HG02623 (cell line): ENCODE measurements around the gene DNASE1L1.

Source experiments
- ATAC-seq: cut with Tn5 transposase; IDR thresholded peaks from one replicate; pipeline ENCODE4 v1.9.1; 2021; ENCODE audit warnings: moderate library complexity; ENCODE audit not compliant: unreplicated experiment

The DNASE1L1 gene

GRCh38 chrX:154409222-154409871, at the start of gene DNASE1L1:
DNASE1L1 (minus strand) TSS chrX:154409254; CDS start chrX:154405568, 3,686 bp downstream.
- no peak for ATAC-seq

- ATAC-seq, result peak; percentile 40
Measured at GRCh38 chrX:154458116-154458953, 49.3 kb upstream of the DNASE1L1 start, which contains the start of gene PLXNA3. PLXNA3 (plus strand) TSS chrX:154458281; CDS start chrX:154460184, 1,903 bp downstream.

- peak; percentile 47 for ATAC-seq
Measured at GRCh38 chrX:154457491-154458115, 48.5 kb upstream of the DNASE1L1 start.

- ATAC-seq, result no peak
Measured at GRCh38 chrX:154452823-154453222, 43.8 kb upstream of the DNASE1L1 start.

GRCh38 chrX:154450312-154450711, 41.3 kb upstream of the DNASE1L1 start:
- no peak for ATAC-seq

GRCh38 chrX:154449618-154450017, 40.6 kb upstream of the DNASE1L1 start:
- no peak for ATAC-seq

GRCh38 chrX:154448484-154448883, 39.4 kb upstream of the DNASE1L1 start:
- ATAC-seq, result no peak

GRCh38 chrX:154446430-154446829, 37.4 kb upstream of the DNASE1L1 start:
- ATAC-seq, result no peak

- no peak for ATAC-seq
Measured at GRCh38 chrX:154445776-154446175, 36.7 kb upstream of the DNASE1L1 start.

GRCh38 chrX:154444755-154445246, 35.7 kb upstream of the DNASE1L1 start:
- ATAC-seq, result no peak

GRCh38 chrX:154443992-154444754, 35.1 kb upstream of the DNASE1L1 start, which contains the start of gene FAM50A:
FAM50A (plus strand) TSS chrX:154444141; CDS start chrX:154444236, 95 bp downstream.
- peak; percentile 69 for ATAC-seq

- no peak for ATAC-seq
Measured at GRCh38 chrX:154443479-154443910, 34.4 kb upstream of the DNASE1L1 start.

GRCh38 chrX:154441984-154442707, 33.1 kb upstream of the DNASE1L1 start:
- no peak for ATAC-seq

GRCh38 chrX:154441564-154441963, 32.5 kb upstream of the DNASE1L1 start:
- ATAC-seq, result no peak

- no peak for ATAC-seq
Measured at GRCh38 chrX:154440623-154441357, 31.7 kb upstream of the DNASE1L1 start.

GRCh38 chrX:154439841-154440240, 30.8 kb upstream of the DNASE1L1 start:
- no peak for ATAC-seq

- no peak for ATAC-seq
Measured at GRCh38 chrX:154437971-154438893, 29.2 kb upstream of the DNASE1L1 start.
